Effector memory CD8-positive, alpha-beta T cell (primary cell): ENCODE data around the gene TMEM121B.

Source experiments
- ATAC-seq: fragments of 150-1000 bp; cut with Tn5 transposase; replicated peaks from 2 replicates; pipeline ENCODE4 v1.10.0; 2021; ENCODE audit warnings: mild to moderate bottlenecking, moderate library complexity
- DNase-seq, 3 experiments: peaks; one replicate each; pipeline ENCODE4 v3.0.0; 2021
- H3K27ac Mint-ChIP-seq, 2 donors: one replicate each; pipeline ENCODE4 v1.8.0; 2022; ENCODE audit warnings: mild to moderate bottlenecking in 2 of 2, mixed read lengths in 2 of 2, moderate library complexity in 2 of 2
- H3K27me3 Mint-ChIP-seq, 2 donors: one replicate each; pipeline ENCODE4 v1.8.0; 2022; ENCODE audit warnings: mixed read lengths in 2 of 2
- H3K36me3 Mint-ChIP-seq: one replicate; pipeline ENCODE4 v1.8.0; 2022; ENCODE audit warnings: mild to moderate bottlenecking, moderate library complexity, mixed read lengths; ENCODE audit not compliant: insufficient read depth
- H3K4me1 Mint-ChIP-seq, 2 donors: one replicate each; pipeline ENCODE4 v1.8.0; 2022; ENCODE audit warnings: low read depth in 2 of 2, mixed read lengths in 2 of 2
- H3K4me3 Mint-ChIP-seq, 2 donors: one replicate each; pipeline ENCODE4 v1.8.0; 2022; ENCODE audit warnings: mild to moderate bottlenecking in 2 of 2, mixed read lengths in 2 of 2, moderate library complexity in 2 of 2
- H3K9me3 Mint-ChIP-seq, 2 donors: one replicate each; pipeline ENCODE4 v1.8.0; 2022; ENCODE audit warnings: mixed read lengths in 2 of 2

The TMEM121B gene

DNA sequence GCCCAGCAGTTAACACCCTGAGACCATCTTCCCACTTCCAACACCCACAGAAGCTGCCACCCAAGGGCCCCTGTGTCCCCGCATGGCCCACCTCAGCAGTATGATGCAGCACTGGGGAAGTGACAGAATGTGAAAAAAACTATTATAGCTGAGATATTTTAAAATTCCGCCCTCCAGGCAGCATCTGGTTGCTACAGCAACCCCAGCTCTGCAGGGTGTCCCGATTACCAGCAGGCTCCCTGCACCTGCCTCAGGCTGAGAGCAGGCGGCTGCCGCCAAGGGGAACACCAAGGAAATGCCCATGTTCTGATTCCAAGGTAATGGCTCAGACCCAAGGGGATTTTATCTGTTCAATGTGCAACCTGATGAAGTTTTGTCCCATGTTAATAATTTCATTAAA lies 10.5 kb upstream of the TMEM121B start:
- peaks cover 3% of the 10 kb centered on the region for H3K36me3 Mint-ChIP-seq
- DNase-seq (no peak), ATAC-seq (no peak)
- peaks cover 0 to 3% of the 10 kb centered on the region in 2 donors for H3K4me1 Mint-ChIP-seq
- no peak overlapping the region for H3K4me3 Mint-ChIP-seq
- H3K27ac Mint-ChIP-seq: no peak overlapping the region
- no peaks in the 10 kb centered on the region for H3K9me3 Mint-ChIP-seq
- no peaks in the 10 kb centered on the region for H3K27me3 Mint-ChIP-seq

- H3K9me3 Mint-ChIP-seq: no peaks in the 10 kb centered on the region
- no peak for DNase-seq
- no peaks in the 10 kb centered on the region for H3K27me3 Mint-ChIP-seq
- no peaks in the 10 kb centered on the region for H3K36me3 Mint-ChIP-seq
- no peak overlapping the region for H3K27ac Mint-ChIP-seq
- no peak overlapping the region for H3K4me3 Mint-ChIP-seq
- peaks cover 0 to 3% of the 10 kb centered on the region in 2 donors for H3K4me1 Mint-ChIP-seq
- ATAC-seq: no peak
Measured at GRCh38 chr22:17130199-17130598, 9.0 kb upstream of the TMEM121B start.

DNA sequence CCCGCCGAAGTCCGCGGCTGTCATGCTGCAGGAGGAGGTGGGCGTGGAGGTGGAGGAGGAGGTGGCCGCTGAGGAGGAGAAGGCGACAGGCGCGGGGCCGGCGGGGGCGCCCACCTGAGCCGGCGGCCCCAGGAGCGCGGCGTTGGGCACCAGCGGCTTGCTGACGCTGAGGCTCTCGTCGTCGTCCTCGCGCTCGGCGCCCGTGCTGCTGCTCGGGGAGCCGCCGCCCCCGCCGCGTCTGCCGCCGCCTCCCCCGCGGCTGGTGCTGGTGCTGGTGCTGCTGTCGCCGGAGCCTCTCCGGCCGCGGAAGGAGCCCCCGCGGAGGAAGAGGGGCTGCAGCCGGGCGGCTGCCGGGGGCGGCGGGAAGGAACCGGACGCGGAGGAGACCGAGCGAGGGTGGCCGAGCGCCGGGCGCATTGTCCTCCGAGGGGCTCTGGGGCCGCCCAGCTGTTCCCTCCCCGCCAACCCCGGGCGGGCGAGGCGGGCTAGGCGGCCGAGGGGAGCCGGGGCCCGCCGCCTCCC lies 388 bp downstream of the TMEM121B start:
- no peaks in the 10 kb centered on the region for H3K9me3 Mint-ChIP-seq
- peaks cover 32 to 34% of the 10 kb centered on the region in 2 donors for H3K4me1 Mint-ChIP-seq
- no peak overlapping the region for H3K27ac Mint-ChIP-seq
- peaks cover 15 to 31% of the 10 kb centered on the region in 2 donors for H3K27me3 Mint-ChIP-seq
- DNase-seq (no peak), ATAC-seq (peak; percentile 42)
- H3K36me3 Mint-ChIP-seq: peaks cover 4% of the 10 kb centered on the region
- H3K4me3 Mint-ChIP-seq: no peak overlapping the region

DNA sequence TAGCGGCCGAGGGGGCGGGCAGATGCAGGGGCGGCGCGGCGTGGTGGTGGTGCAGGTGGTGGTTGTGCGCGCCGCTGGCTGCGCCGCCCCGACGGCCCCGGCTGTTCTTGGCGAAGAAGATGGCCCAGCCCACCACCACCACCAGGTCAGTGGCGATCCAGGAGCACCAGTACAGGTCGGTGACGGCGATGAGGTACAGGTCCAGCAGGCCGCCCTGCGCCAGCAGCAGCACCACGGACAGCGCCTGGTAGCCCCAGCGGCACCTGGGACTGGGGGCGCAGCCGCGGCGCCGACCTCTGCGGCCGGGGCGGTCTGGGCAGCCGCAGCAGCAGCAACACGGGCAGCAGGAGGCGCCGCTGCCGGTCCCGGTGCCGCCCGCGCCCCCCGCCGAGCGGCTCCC lies 879 bp downstream of the TMEM121B start:
- Mint-ChIP-seq H3K27ac (no peak overlapping the region), H3K4me3 (peak overlapping the region; percentile 76 to 78), H3K27me3 (peaks cover 15 to 31% of the 10 kb centered on the region in 2 donors), H3K36me3 (peaks cover 4% of the 10 kb centered on the region), H3K9me3 (no peaks in the 10 kb centered on the region), H3K4me1 (peaks cover 35 to 37% of the 10 kb centered on the region in 2 donors)
- DNase-seq (peak; percentile 31 to 42 (median 37)), ATAC-seq (peak; percentile 68)

GRCh38 chr22:17119481-17120202 lies 1.5 kb downstream of the TMEM121B start:
- Mint-ChIP-seq H3K4me3 (peak overlapping the region; percentile 76 to 78), H3K27me3 (peaks cover 15 to 26% of the 10 kb centered on the region in 2 donors), H3K9me3 (no peaks in the 10 kb centered on the region), H3K4me1 (peaks cover 39 to 43% of the 10 kb centered on the region in 2 donors), H3K27ac (no peak overlapping the region), H3K36me3 (peaks cover 4% of the 10 kb centered on the region)
- ATAC-seq (no peak), DNase-seq (no peak)

- H3K27me3 Mint-ChIP-seq: peaks cover 15 to 21% of the 10 kb centered on the region in 2 donors
- H3K9me3 Mint-ChIP-seq: no peaks in the 10 kb centered on the region
- peaks cover 45 to 51% of the 10 kb centered on the region in 2 donors for H3K4me1 Mint-ChIP-seq
- no peak for ATAC-seq
- DNase-seq: no peak
- H3K36me3 Mint-ChIP-seq: peaks cover 7% of the 10 kb centered on the region
- H3K4me3 Mint-ChIP-seq: peak overlapping the region; percentile 76 to 78
- peak overlapping the region; percentile 83 to 90 for H3K27ac Mint-ChIP-seq
Measured at GRCh38 chr22:17118342-17118741, 2.8 kb downstream of the TMEM121B start.

DNA sequence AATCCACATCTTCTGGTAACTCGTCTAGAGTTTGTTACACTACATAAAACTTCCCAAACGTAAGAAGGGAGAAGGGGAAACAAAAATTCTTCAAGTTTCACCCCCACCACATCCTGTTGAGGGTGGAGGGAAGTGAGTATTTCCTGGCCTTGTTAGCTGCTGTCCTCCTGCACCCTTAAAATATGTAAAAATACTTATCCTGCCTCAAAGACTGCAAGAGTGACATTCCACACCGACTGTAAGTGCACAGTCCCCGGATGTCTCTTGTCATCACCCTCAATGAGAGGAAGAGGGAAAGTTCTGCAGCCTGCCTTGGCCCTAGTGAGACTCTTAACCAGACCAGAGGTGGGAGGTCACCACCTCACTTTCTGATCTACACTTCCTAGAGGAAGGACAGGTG lies 3.3 kb downstream of the TMEM121B start:
- Mint-ChIP-seq H3K27me3 (peaks cover 15 to 16% of the 10 kb centered on the region in 2 donors), H3K27ac (peak overlapping the region; percentile 83 to 90), H3K36me3 (peaks cover 7% of the 10 kb centered on the region), H3K9me3 (no peaks in the 10 kb centered on the region), H3K4me1 (peaks cover 45 to 51% of the 10 kb centered on the region in 2 donors), H3K4me3 (peak overlapping the region; percentile 76 to 78)
- peak; percentile 28 for ATAC-seq
- no peak for DNase-seq

DNA sequence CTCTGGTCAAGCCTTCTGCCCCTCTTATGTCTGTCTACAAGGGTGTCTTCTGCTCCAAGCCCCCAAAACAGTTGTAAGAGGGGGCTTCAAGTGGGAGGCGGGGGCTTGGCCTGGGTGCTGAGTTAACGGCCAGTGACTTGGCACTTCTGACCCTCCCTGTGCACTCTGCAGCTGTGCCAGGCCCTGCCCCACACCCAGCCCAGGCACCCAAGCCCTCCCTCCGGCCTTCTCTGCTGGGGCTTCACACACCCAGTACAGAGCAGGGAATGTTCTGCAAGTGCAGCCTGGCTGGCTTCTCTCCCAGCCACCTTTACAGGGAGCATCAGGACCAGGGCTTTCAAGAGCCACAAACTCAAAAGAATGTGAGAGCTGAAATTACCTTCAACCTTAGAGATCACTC lies 3.8 kb downstream of the TMEM121B start:
- H3K4me3 Mint-ChIP-seq: peak overlapping the region; percentile 76 to 78
- peak overlapping the region; percentile 83 to 90 for H3K27ac Mint-ChIP-seq
- H3K27me3 Mint-ChIP-seq: peaks cover 11% of the 10 kb centered on the region in 2 donors
- no peak for ATAC-seq
- no peaks in the 10 kb centered on the region for H3K9me3 Mint-ChIP-seq
- H3K36me3 Mint-ChIP-seq: peaks cover 7% of the 10 kb centered on the region
- peaks cover 48 to 53% of the 10 kb centered on the region in 2 donors for H3K4me1 Mint-ChIP-seq
- no peak for DNase-seq

- Mint-ChIP-seq H3K36me3 (peaks cover 7% of the 10 kb centered on the region), H3K27me3 (peaks cover 5% of the 10 kb centered on the region in 2 donors), H3K4me1 (peaks cover 52 to 55% of the 10 kb centered on the region in 2 donors), H3K27ac (peak overlapping the region; percentile 66 to 83), H3K9me3 (no peaks in the 10 kb centered on the region), H3K4me3 (peak overlapping the region; percentile 64 to 69)
- ATAC-seq (no peak), DNase-seq (no peak)
Measured at GRCh38 chr22:17116572-17117330, 4.4 kb downstream of the TMEM121B start.

GRCh38 chr22:17115945-17116565 lies 5.1 kb downstream of the TMEM121B start:
- ATAC-seq: peak; percentile 6
- peaks cover 54 to 57% of the 10 kb centered on the region in 2 donors for H3K4me1 Mint-ChIP-seq
- peak overlapping the region; percentile 64 to 69 for H3K4me3 Mint-ChIP-seq

GRCh38 chr22:17115236-17115635 lies 5.9 kb downstream of the TMEM121B start:
- Mint-ChIP-seq H3K9me3 (no peaks in the 10 kb centered on the region), H3K27ac (peak overlapping the region in 1 of 2 donors; percentile 83), H3K4me1 (peaks cover 55 to 58% of the 10 kb centered on the region in 2 donors), H3K36me3 (peaks cover 9% of the 10 kb centered on the region), H3K4me3 (no peak overlapping the region), H3K27me3 (no peaks in the 10 kb centered on the region)
- ATAC-seq: no peak
- no peak for DNase-seq

More at GRCh38 chr22:17115945-17116565, 5.1 kb downstream of the TMEM121B start:
- peaks cover 7% of the 10 kb centered on the region for H3K36me3 Mint-ChIP-seq
- H3K27ac Mint-ChIP-seq: peak overlapping the region; percentile 66 to 83
- DNase-seq: no peak
- H3K27me3 Mint-ChIP-seq: no peaks in the 10 kb centered on the region
- H3K9me3 Mint-ChIP-seq: no peaks in the 10 kb centered on the region

GRCh38 chr22:17114898-17115235 lies 6.3 kb downstream of the TMEM121B start:
- Mint-ChIP-seq H3K27me3 (no peaks in the 10 kb centered on the region), H3K9me3 (no peaks in the 10 kb centered on the region), H3K4me1 (peaks cover 55 to 58% of the 10 kb centered on the region in 2 donors), H3K36me3 (peaks cover 13% of the 10 kb centered on the region), H3K27ac (peak overlapping the region in 1 of 2 donors; percentile 1), H3K4me3 (no peak overlapping the region)
- ATAC-seq: no peak
- no peak for DNase-seq

- Mint-ChIP-seq H3K27ac (peak overlapping the region; percentile 1 to 41), H3K4me1 (peaks cover 55 to 58% of the 10 kb centered on the region in 2 donors), H3K9me3 (no peaks in the 10 kb centered on the region), H3K27me3 (no peaks in the 10 kb centered on the region), H3K4me3 (no peak overlapping the region), H3K36me3 (peaks cover 17% of the 10 kb centered on the region)
- DNase-seq (no peak), ATAC-seq (no peak)
Measured at GRCh38 chr22:17114173-17114897, 6.8 kb downstream of the TMEM121B start.
